Measurements from ENCODE around the gene RIN3.

DNA sequence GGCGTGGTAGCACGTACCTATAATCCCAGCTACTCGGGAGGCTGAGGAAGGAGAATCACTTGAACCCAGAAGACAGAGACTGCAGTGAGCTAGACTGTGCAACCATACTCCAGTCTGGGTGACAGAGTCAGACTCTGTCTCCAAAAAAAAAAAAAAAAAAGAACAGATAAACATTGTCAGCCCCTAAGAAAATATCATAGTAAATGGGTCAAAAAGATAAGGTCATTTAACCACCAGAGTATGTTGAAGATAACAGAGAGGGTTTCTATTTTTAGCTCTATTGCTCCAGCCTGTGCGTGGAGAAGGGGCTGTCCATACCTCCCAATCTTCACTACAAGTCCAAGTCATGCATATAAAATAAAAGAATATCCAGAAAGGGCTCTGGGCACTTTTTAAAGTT lies 219.4 kb downstream of the RIN3 start:
- no peak for TF ChIP-seq POLR2A (IDR thresholded peaks at IDR 0.05)
- TF ChIP-seq, protein P1, sequence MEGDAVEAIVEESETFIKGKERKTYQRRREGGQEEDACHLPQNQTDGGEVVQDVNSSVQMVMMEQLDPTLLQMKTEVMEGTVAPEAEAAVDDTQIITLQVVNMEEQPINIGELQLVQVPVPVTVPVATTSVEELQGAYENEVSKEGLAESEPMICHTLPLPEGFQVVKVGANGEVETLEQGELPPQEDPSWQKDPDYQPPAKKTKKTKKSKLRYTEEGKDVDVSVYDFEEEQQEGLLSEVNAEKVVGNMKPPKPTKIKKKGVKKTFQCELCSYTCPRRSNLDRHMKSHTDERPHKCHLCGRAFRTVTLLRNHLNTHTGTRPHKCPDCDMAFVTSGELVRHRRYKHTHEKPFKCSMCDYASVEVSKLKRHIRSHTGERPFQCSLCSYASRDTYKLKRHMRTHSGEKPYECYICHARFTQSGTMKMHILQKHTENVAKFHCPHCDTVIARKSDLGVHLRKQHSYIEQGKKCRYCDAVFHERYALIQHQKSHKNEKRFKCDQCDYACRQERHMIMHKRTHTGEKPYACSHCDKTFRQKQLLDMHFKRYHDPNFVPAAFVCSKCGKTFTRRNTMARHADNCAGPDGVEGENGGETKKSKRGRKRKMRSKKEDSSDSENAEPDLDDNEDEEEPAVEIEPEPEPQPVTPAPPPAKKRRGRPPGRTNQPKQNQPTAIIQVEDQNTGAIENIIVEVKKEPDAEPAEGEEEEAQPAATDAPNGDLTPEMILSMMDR (IDR thresholded peaks at IDR 0.05), result no peak
